ENCODE results near the gene CLASRP. TPM values are rescaled to one million over a fixed set of nuclear protein-coding genes. Genes with fewer than 3 reads are reported as not detected.

CLASRP gene
- polyA plus RNA-seq, 1 donor from 2014 or later, result 30.1 TPM

- H3K4me3 ChIP-seq (ENCODE audit: low read length), result no peak overlapping the region
- peaks cover 85% of the 10 kb centered on the region for H3K79me2 ChIP-seq (replicated peaks; ENCODE audit: insufficient read depth, low read length)
- H3K27ac ChIP-seq (ENCODE audit: low read length), result no peak overlapping the region
- no peak for TF ChIP-seq MXI1 (conservative IDR thresholded peaks at IDR 0.05; ENCODE audit: poor library complexity, severe bottlenecking)
- no peak for TF ChIP-seq EP300 (conservative IDR thresholded peaks at IDR 0.05; ENCODE audit: poor library complexity, severe bottlenecking)
- no peaks in the 10 kb centered on the region for H3K36me3 ChIP-seq (ENCODE audit: insufficient read depth, low read length)
- H3K9me3 ChIP-seq (ENCODE audit: low read length), result no peaks in the 10 kb centered on the region
- H3K27me3 ChIP-seq (ENCODE audit: insufficient read depth, low read depth, low read length), result no peaks in the 10 kb centered on the region
- no peak overlapping the region for H3K4me2 ChIP-seq (ENCODE audit: low read length)
- no peak overlapping the region for H3K9ac ChIP-seq (ENCODE audit: low read length)
- no peaks in the 10 kb centered on the region for H3K9me2 ChIP-seq (ENCODE audit: insufficient read depth, low read length)
- H2AFZ ChIP-seq (ENCODE audit: low read depth, low read length), result no peak overlapping the region
- H3F3A ChIP-seq (ENCODE audit: insufficient read depth, low read length, poor library complexity, severe bottlenecking), result no peaks in the 10 kb centered on the region
- H4K20me1 ChIP-seq (ENCODE audit: insufficient read depth), result peaks cover 26% of the 10 kb centered on the region
Observed at GRCh38 chr19:45097450-45097775, 58.6 kb downstream of the CLASRP start.

- H3K9ac ChIP-seq (ENCODE audit: low read length), result no peak overlapping the region
Observed at GRCh38 chr19:45097776-45098520, 59.1 kb downstream of the CLASRP start.

More at GRCh38 chr19:45097776-45098520, 59.1 kb downstream of the CLASRP start:
- H3K27ac ChIP-seq (ENCODE audit: low read length), result no peak overlapping the region
- H4K20me1 ChIP-seq (ENCODE audit: insufficient read depth), result peaks cover 26% of the 10 kb centered on the region
- no peaks in the 10 kb centered on the region for H3F3A ChIP-seq (ENCODE audit: insufficient read depth, low read length, poor library complexity, severe bottlenecking)
- H2AFZ ChIP-seq (ENCODE audit: low read depth, low read length), result no peak overlapping the region
- H3K36me3 ChIP-seq (ENCODE audit: insufficient read depth, low read length), result no peaks in the 10 kb centered on the region
- no peaks in the 10 kb centered on the region for H3K9me2 ChIP-seq (ENCODE audit: insufficient read depth, low read length)
- no peaks in the 10 kb centered on the region for H3K9me3 ChIP-seq (ENCODE audit: low read length)
- no peak for TF ChIP-seq CTCF (IDR thresholded peaks at IDR 0.05; ENCODE audit: poor library complexity, severe bottlenecking)
- TF ChIP-seq REST (IDR thresholded peaks at IDR 0.05; ENCODE audit: borderline replicate concordance), result no peak
- TF ChIP-seq RAD21 (conservative IDR thresholded peaks at IDR 0.05), result no peak
- TF ChIP-seq SMC3 (conservative IDR thresholded peaks at IDR 0.05; ENCODE audit: poor library complexity), result no peak
- peaks cover 85% of the 10 kb centered on the region for H3K79me2 ChIP-seq (replicated peaks; ENCODE audit: insufficient read depth, low read length)
- no peaks in the 10 kb centered on the region for H3K27me3 ChIP-seq (ENCODE audit: insufficient read depth, low read depth, low read length)
- no peak overlapping the region for H3K4me3 ChIP-seq (ENCODE audit: low read length)
- no peak overlapping the region for H3K4me2 ChIP-seq (ENCODE audit: low read length)
